Upper lobe of right lung (tissue), 1 donor: ENCODE measurements around the gene NRTN. TPM values are rescaled to one million over a fixed set of nuclear protein-coding genes. Genes with fewer than 3 reads are reported as not detected.

ENCODE experiments used
- ATAC-seq: fragments of 200-7000 bp; cut with Tn5 transposase; one replicate; pipeline ENCODE4 v1.9.1; 2020; ENCODE audit warnings: mild to moderate bottlenecking, moderate library complexity
- DNase-seq: peaks from one replicate; pipeline ENCODE4 v3.0.0-alpha.2; 2020
- H3K27ac ChIP-seq: fragments of 200-600 bp; one replicate; pipeline ENCODE4 v1.8.0; 2022
- H3K27me3 ChIP-seq: fragments of 200-600 bp; one replicate; pipeline ENCODE4 v1.8.0; 2022; ENCODE audit warnings: mild to moderate bottlenecking
- H3K36me3 ChIP-seq: fragments of 200-600 bp; one replicate; pipeline ENCODE4 v1.8.0; 2022
- H3K4me1 ChIP-seq: fragments of 200-600 bp; one replicate; pipeline ENCODE4 v1.8.0; 2022
- H3K4me3 ChIP-seq: fragments of 200-600 bp; one replicate; pipeline ENCODE4 v1.8.0; 2022; ENCODE audit warnings: mild to moderate bottlenecking
- H3K9me3 ChIP-seq: fragments of 200-600 bp; one replicate; pipeline ENCODE4 v1.8.0; 2022
- intact Hi-C: fragments of 100-400 bp; cut with DNase I; formaldehyde crosslinking; loops from one replicate; pipeline ENCODE4 v1.11.0; 2022
- total RNA-seq: library from RNA; stranded (reverse); fragmentation: NEBNext Ultra II Directional; extraction: Animal tissue kit (Norgen Biotek cat#: 25700); gene quantifications from one replicate; pipeline ENCODE4 v1.2.1, GENCODE V29; 2021
- TF ChIP-seq, protein P1 (sequence below): fragments of 200-600 bp; IDR thresholded peaks from one replicate; pipeline ENCODE4 v1.8.0; 2022; ENCODE audit warnings: antibody characterized with exemption
- donor health status: DM: no; HTN: yes; CAD: no; lungs with severe emphysema.

The NRTN gene
- total RNA-seq, 1 donor from 2014 or later: 2.1 TPM

DNA sequence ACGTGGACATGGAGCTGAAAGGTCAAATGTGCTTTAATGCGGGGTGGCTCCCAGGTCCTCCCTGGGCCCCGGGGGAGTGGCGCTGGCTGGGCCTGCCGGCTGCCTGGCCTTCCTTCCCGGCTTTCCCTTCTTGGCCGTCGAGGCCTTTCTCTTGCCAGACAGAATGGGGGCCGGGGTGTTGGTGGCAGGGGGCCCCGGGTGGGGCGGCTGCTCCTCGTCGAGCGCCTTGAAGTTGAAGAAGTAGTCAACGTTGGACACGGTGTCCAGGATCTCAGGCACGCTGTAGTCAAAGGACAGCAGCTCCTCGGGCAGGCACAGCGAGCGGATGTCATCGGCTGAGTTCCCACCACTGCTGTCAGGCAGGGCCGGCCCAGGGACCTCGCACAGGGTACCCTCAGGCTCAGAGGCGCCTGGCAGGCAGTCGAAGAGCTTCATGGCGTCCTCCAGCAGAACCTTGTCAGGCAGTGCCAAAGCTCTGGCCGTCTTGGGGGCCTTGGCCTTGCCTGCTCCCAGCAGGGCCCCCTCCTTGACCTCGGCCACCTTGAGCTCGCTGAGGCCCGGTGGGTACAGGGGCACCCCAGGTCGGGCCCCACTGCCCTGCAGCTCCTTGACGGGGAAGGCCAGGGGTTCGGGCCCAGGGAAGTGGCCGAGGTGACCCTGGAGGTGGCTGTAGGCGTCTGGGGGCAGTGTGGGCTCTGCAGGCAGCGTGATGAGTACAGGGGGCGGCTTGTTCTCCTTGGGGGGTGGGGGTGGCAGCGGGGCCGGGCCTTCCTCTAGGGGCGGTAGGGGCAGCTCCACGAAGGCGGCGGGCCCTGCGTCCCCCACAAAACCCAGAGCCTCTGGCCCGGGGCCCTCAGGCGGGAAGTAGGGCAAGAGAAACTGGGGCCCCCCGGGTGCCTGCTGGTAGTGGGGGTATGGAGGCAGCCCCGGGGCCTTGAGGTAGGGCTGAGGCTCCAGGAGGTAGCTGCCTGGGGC is 21.6 kb upstream of the NRTN start:
- ATAC-seq: no peak
- H3K36me3 ChIP-seq: peaks cover 41% of the 10 kb centered on the region
- intact Hi-C loops: no loop called here
- TF ChIP-seq, protein P1, sequence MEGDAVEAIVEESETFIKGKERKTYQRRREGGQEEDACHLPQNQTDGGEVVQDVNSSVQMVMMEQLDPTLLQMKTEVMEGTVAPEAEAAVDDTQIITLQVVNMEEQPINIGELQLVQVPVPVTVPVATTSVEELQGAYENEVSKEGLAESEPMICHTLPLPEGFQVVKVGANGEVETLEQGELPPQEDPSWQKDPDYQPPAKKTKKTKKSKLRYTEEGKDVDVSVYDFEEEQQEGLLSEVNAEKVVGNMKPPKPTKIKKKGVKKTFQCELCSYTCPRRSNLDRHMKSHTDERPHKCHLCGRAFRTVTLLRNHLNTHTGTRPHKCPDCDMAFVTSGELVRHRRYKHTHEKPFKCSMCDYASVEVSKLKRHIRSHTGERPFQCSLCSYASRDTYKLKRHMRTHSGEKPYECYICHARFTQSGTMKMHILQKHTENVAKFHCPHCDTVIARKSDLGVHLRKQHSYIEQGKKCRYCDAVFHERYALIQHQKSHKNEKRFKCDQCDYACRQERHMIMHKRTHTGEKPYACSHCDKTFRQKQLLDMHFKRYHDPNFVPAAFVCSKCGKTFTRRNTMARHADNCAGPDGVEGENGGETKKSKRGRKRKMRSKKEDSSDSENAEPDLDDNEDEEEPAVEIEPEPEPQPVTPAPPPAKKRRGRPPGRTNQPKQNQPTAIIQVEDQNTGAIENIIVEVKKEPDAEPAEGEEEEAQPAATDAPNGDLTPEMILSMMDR: no peak
- H3K27ac ChIP-seq: no peak overlapping the region
- H3K4me3 ChIP-seq: no peak overlapping the region
- no peaks in the 10 kb centered on the region for H3K9me3 ChIP-seq
- H3K27me3 ChIP-seq: no peaks in the 10 kb centered on the region
- DNase-seq: no peak
- H3K4me1 ChIP-seq: no peaks in the 10 kb centered on the region

DNA sequence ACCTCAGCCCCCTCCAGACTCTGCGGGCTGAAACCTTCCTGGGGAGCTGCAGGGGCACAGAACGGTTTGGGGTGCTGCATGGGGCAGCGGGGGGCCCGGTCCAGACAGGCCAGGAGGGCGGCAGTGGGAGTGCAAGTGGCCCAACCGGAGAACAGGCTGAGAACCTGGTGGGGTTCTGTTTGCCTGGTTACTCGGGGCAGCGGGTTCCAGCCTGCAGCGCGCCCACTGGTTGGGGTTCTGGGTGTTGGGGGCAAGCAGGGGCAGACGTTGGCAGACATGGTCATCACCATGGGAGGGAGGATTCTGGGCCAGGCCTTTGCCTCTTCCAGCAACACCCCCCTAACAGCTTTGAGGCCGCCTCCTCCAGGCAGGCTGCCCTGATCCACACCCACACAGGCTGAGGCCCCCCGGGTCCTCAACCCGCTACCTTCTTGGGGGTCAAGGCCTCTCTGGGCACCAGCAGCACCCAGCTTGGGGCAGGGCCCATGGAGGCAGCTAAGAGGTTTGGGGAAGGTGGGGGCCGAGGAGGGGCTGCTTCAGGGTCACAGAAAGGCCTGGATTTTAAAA is 20.2 kb upstream of the NRTN start, which contains the start of gene PRR22:
Gene PRR22, minus strand, starts transcription at position 166 of the 567 bp plus-strand sequence. Its CDS starts 86 bp downstream, at position 80.
- no peaks in the 10 kb centered on the region for H3K9me3 ChIP-seq
- no peak for ATAC-seq
- peaks cover 56% of the 10 kb centered on the region for H3K36me3 ChIP-seq
- H3K4me1 ChIP-seq: no peaks in the 10 kb centered on the region
- no peak within 1 kb of the TSS for H3K4me3 ChIP-seq
- H3K27ac ChIP-seq: no peak within 1 kb of the TSS
- intact Hi-C loops: no loop called here
- DNase-seq: no peak
- TF ChIP-seq, protein P1: no peak
- no peaks in the 10 kb centered on the region for H3K27me3 ChIP-seq

DNA sequence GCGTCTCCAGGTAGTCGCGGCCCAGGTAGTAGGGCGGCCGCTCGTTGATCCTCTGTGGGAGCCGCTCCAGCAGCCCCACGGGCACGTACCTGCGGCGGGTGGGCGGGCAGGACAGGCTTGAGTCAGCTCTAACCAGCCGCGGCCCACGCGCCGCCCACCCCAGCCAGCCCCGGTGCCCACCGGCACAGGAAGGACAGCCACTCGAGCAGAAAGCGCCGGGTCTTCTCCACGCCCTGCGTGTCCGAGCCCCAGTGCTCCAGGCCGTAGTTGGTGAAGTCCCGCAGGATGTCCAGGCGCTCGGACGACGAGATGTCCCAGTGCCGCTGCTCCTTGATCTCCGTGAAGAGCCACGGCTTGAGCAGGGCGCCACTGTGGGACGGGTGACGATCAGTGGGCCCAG is 19.4 kb upstream of the NRTN start:
- ATAC-seq (no peak), DNase-seq (no peak)
- Histone ChIP-seq H3K9me3 (no peaks in the 10 kb centered on the region), H3K27me3 (no peaks in the 10 kb centered on the region), H3K4me1 (peaks cover 6% of the 10 kb centered on the region), H3K4me3 (no peak overlapping the region), H3K27ac (no peak overlapping the region), H3K36me3 (peaks cover 59% of the 10 kb centered on the region)
- intact Hi-C loops: no loop called here
- TF ChIP-seq, protein P1: no peak

DNA sequence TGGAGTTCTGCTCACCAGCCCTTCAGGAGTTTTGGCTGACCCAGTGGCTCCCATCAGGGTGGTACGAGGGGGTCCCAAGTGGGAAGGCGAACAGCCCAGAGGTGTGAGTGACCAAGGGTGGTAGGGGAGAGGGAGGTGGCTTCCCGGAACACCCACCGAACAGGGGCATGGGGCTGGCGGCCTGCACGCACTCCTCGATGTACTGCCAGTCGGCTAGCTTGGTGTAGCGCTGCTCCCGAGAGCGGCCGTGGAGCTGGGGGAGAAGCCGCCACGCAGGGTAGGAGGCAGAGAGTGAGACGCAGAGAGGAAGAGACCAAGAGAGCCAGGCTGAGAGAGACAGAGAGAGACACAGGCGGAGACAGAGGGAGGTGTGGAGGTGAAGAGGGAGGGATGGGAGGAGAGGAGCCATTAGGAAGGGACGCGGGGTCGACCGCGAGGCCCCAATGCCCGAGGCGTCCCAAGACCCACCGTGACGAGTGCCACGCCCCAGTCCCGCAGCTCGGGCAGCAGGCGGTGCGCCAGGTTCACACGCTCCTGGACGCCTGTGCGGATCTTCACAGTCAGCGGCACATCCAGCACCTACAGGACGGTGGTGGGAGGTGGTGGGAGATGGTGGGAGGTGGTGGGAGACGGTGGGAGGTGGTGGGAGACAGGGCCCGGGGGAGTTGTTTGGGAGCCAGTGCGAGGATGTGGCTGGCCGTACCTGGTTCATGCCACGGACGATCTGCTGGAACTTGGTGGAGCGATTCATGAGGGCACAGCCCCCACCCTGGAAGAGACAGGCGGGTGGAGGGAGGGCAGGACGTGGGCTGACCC is 18.1 kb upstream of the NRTN start:
- Histone ChIP-seq H3K4me1 (peaks cover 6% of the 10 kb centered on the region), H3K9me3 (no peaks in the 10 kb centered on the region), H3K27ac (no peak overlapping the region), H3K27me3 (no peaks in the 10 kb centered on the region), H3K4me3 (no peak overlapping the region), H3K36me3 (peaks cover 59% of the 10 kb centered on the region)
- TF ChIP-seq, protein P1: no peak
- ATAC-seq (no peak), DNase-seq (no peak)
- intact Hi-C loops: no loop called here

DNA sequence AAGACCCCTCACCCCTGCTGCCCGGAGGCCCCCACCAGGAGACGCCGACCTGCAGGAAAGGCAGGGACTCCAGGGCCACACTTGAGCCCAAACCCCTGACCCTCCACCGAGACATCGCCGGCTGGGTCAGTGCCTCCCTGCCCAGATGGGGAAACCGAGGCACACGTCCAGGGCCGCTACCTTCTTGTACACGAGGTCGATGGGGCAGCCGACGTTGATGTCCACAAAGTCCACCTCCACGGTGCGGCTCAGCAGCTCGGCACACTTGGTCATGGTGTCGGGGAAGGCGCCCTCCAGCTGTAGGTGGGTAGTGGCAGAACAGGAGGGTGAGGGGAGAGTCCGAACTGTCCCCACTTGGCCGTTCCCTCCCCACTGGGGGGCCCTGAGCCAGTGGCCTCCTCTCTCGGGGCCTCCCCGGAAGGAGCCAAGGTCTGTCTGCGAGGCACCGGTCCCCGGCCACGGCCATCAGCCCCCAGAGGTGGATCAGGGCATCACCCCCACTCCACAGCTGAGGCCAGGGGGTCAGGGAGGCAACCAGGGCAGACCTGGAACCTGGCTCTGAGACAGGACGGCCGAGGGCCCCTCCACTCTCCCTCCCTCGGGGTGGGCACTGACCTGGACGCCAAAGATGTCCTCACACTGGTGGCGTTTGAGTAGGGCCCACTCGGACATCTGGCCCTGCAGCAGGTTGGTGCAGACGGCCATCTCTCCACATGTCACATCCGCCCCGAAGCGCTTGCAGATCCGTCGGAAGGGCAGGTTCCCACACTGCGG is 17.3 kb upstream of the NRTN start:
- no peaks in the 10 kb centered on the region for H3K9me3 ChIP-seq
- DNase-seq: no peak
- intact Hi-C loops: no loop called here
- TF ChIP-seq, protein P1: no peak
- H3K27ac ChIP-seq: no peak overlapping the region
- H3K4me1 ChIP-seq: peaks cover 6% of the 10 kb centered on the region
- H3K27me3 ChIP-seq: no peaks in the 10 kb centered on the region
- no peak for ATAC-seq
- H3K36me3 ChIP-seq: peaks cover 59% of the 10 kb centered on the region
- H3K4me3 ChIP-seq: no peak overlapping the region
